DOHH2 (cell line): ENCODE measurements around the gene PLAGL1.

ENCODE experiments used
- EZH2phosphoT487 ChIP-seq: fragments of 200-600 bp; sonication (generic); IDR thresholded peaks from 2 replicates; pipeline ENCODE4 v1.6.1; 2017; ENCODE audit warnings: borderline replicate concordance, mild to moderate bottlenecking, antibody characterized with exemption, low read length, moderate library complexity, mixed read lengths
- TF ChIP-seq, protein P1 (sequence below): fragments of 200-600 bp; sonication (generic); IDR thresholded peaks from one replicate; pipeline ENCODE4 v1.5.1; 2014; ENCODE audit warnings: antibody characterized with exemption, mild to moderate bottlenecking, low read depth, low read length; ENCODE audit not compliant: poor library complexity, severe bottlenecking

DNA sequence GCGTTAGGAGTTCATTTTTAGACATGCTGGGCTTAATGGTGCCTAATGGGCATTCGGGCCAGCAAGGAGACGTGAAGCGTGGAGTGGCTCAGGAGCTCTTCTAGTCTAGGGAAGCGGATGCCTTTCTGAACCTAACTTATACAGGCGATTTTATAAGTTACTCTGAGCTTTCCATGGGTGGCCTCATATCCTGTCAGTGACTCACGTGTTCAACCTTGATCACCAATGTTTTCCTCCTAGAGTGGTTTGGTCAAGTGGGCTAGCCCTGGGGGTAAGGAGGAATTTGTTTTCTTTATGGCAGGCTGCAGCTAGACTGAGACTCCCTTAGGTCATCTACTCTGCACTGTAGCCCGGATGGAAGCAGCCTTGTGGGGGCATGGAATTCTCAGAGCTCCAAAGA is 52.1 kb downstream of the PLAGL1 start:
- TF ChIP-seq EZH2phosphoT487, result no peak
- TF ChIP-seq, protein P1, sequence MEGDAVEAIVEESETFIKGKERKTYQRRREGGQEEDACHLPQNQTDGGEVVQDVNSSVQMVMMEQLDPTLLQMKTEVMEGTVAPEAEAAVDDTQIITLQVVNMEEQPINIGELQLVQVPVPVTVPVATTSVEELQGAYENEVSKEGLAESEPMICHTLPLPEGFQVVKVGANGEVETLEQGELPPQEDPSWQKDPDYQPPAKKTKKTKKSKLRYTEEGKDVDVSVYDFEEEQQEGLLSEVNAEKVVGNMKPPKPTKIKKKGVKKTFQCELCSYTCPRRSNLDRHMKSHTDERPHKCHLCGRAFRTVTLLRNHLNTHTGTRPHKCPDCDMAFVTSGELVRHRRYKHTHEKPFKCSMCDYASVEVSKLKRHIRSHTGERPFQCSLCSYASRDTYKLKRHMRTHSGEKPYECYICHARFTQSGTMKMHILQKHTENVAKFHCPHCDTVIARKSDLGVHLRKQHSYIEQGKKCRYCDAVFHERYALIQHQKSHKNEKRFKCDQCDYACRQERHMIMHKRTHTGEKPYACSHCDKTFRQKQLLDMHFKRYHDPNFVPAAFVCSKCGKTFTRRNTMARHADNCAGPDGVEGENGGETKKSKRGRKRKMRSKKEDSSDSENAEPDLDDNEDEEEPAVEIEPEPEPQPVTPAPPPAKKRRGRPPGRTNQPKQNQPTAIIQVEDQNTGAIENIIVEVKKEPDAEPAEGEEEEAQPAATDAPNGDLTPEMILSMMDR, result no peak
